Transverse colon (tissue), 4 donors: ENCODE measurements around the gene LRRTM3. TPM values are rescaled to one million over a fixed set of nuclear protein-coding genes. Genes with fewer than 3 reads are reported as not detected.

Experiments
- DNase-seq: peaks from one replicate; pipeline ENCODE4 v3.0.0-alpha.2; 2019
- H3K27ac ChIP-seq, 4 donors: fragments of 200-600 bp; sonication (generic); 2 replicates each; pipeline ENCODE4 v1.5.1; 2016 to 2018; ENCODE audit warnings: inconsistent platforms in 4 of 4
- H3K27me3 ChIP-seq: fragments of 200-600 bp; sonication (generic); 2 replicates; pipeline ENCODE4 v1.5.1; 2017; ENCODE audit warnings: inconsistent platforms
- H3K36me3 ChIP-seq, 4 donors: fragments of 200-600 bp; sonication (generic); 2 replicates each; pipeline ENCODE4 v1.5.1; 2017 to 2019; ENCODE audit warnings: inconsistent platforms in 4 of 4
- H3K4me1 ChIP-seq, 4 donors: fragments of 200-600 bp; sonication (generic); 2 replicates each; pipeline ENCODE4 v1.5.1; 2017 to 2020; ENCODE audit warnings: inconsistent platforms in 4 of 4
- H3K4me3 ChIP-seq, 4 donors: fragments of 200-600 bp; sonication (generic); 1 replicate in 1 of 4; 2 replicates in 3 of 4; pipeline versions ENCODE4 v1.5.1 to v1.6.1; 2017 to 2019; ENCODE audit warnings: inconsistent platforms in 4 of 4
- H3K9me3 ChIP-seq, 2 donors: fragments of 200-600 bp; sonication (generic); 2 replicates each; pipeline ENCODE4 v1.5.1; 2017 to 2019; ENCODE audit warnings: inconsistent platforms in 2 of 2
- EP300 ChIP-seq: sonication (generic); formaldehyde crosslinking; IDR thresholded peaks from one replicate; pipeline ENCODE4 v1.6.1; 2017; ENCODE audit warnings: antibody characterized with exemption, low read depth
- POLR2A ChIP-seq: fragments of 450-650 bp; IDR thresholded peaks from one replicate; pipeline ENCODE4 v1.6.1; 2016; ENCODE audit warnings: antibody characterized with exemption, mild to moderate bottlenecking, moderate library complexity
- POLR2AphosphoS5 ChIP-seq, 3 donors: sonication (generic); formaldehyde crosslinking; IDR thresholded peaks; one replicate each; pipeline ENCODE4 v1.6.1; 2016; ENCODE audit warnings: antibody characterized with exemption in 3 of 3
- WGBS, 2 donors: methylation state at CpG; one replicate each; pipeline ENCODE4 v1.1.5; 2018; ENCODE audit warnings: low coverage in 1 of 2; 5-methylcytosine and 5-hydroxymethylcytosine counted together
- in situ Hi-C, 4 donors: fragments of 200-750 bp; cut with MboI; loops; one replicate each; pipeline versions ENCODE4 v1.15.0 to v1.15.1; 2017; ENCODE audit warnings: low sequenced_read_pairs in 3 of 4, low pct_ligation_motif_present in 1 of 4, low pct_unique_long_range_greater_than_20kb in 1 of 4
- intact Hi-C: fragments of 100-400 bp; cut with DNase I; formaldehyde crosslinking; loops from one replicate; pipeline ENCODE4 v1.15.1; 2023; ENCODE audit warnings: low total_unique reads
- total RNA-seq, 4 donors: library from RNA; depleted of rRNA; stranded (reverse); fragments of >200 nt; gene quantifications; one replicate each; pipeline ENCODE4 v1.1.0, GENCODE V29; 2016
- TF ChIP-seq, protein P1 (sequence below), 5 experiments: fragments of 200-600 bp in 3 of 5; fragments of 450-650 bp in 2 of 5; sonication (generic) in 3 of 5; IDR thresholded peaks; 1 replicate in 2 of 5; 2 replicates in 3 of 5; pipeline ENCODE4 v1.5.1; 2016 to 2017; ENCODE audit warnings: antibody characterized with exemption in 5 of 5, inconsistent platforms in 3 of 5, mild to moderate bottlenecking in 2 of 5, moderate library complexity in 1 of 5

The LRRTM3 gene
- total RNA-seq, 4 donors from 2014 or later = not detected

DNA sequence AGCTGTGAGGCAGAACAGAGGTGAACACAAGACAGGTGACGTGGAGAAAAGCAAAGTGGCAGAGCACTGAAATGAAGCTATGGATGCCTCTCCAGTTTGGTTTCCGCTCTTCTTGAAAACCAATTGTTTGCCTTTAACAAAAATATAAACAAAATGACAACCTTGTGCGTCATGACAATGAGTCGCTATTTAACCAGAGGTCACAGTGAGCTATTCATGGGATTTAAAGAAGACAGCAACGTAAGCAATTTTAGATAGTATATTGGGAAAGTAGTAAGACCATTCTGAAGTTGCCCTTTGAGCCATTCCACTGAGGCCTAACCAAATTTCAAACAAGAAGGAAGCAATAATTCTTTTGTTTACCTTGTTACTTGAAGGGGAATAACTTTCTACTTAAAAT, 15.2 kb upstream of the LRRTM3 start:
- no peak for DNase-seq
- H3K27ac ChIP-seq = no peak overlapping the region
- WGBS, 2 donors = 84% methylated on average over 5 of the region's 5 CpGs
- in situ Hi-C loops = no loop called here
- H3K4me3 ChIP-seq = no peak overlapping the region
- no peaks in the 10 kb centered on the region for H3K9me3 ChIP-seq
- no peaks in the 10 kb centered on the region for H3K4me1 ChIP-seq
- intact Hi-C loops = no loop called here
- no peaks in the 10 kb centered on the region for H3K36me3 ChIP-seq
- TF ChIP-seq EP300 = no peak
- no peak for TF ChIP-seq POLR2AphosphoS5 (IDR thresholded peaks at IDR 0.05)
- no peak for TF ChIP-seq POLR2A
- TF ChIP-seq, protein P1, sequence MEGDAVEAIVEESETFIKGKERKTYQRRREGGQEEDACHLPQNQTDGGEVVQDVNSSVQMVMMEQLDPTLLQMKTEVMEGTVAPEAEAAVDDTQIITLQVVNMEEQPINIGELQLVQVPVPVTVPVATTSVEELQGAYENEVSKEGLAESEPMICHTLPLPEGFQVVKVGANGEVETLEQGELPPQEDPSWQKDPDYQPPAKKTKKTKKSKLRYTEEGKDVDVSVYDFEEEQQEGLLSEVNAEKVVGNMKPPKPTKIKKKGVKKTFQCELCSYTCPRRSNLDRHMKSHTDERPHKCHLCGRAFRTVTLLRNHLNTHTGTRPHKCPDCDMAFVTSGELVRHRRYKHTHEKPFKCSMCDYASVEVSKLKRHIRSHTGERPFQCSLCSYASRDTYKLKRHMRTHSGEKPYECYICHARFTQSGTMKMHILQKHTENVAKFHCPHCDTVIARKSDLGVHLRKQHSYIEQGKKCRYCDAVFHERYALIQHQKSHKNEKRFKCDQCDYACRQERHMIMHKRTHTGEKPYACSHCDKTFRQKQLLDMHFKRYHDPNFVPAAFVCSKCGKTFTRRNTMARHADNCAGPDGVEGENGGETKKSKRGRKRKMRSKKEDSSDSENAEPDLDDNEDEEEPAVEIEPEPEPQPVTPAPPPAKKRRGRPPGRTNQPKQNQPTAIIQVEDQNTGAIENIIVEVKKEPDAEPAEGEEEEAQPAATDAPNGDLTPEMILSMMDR (IDR thresholded peaks at IDR 0.05) = no peak
- H3K27me3 ChIP-seq = no peaks in the 10 kb centered on the region

DNA sequence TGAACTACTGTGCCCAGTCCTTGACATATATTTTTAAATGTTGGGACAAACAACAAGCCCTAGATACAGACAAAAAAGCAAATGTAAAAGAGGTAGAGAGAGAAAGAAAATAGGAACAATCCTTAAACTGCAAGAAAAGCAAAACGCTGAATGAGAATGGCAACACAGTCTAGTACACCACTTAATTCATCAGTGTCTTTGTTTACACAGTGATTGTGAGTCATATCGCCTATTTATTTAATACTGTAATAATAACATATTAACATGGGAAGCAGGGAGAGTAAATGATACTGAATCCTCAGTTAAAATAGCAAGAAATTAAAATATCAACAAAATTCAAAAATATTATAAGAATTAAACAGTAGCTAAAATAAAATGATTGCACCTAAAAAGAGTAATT, 9.8 kb upstream of the LRRTM3 start:
- in situ Hi-C loops (no loop called here), intact Hi-C loops (no loop called here)
- Histone ChIP-seq H3K36me3 (no peaks in the 10 kb centered on the region), H3K4me1 (no peaks in the 10 kb centered on the region), H3K27ac (no peak overlapping the region), H3K27me3 (no peaks in the 10 kb centered on the region), H3K4me3 (no peak overlapping the region), H3K9me3 (no peaks in the 10 kb centered on the region)
- DNase-seq = no peak
- TF ChIP-seq POLR2A (no peak), EP300 (no peak), POLR2AphosphoS5 (IDR thresholded peaks at IDR 0.05) (no peak)
- TF ChIP-seq, protein P1 (IDR thresholded peaks at IDR 0.05) = no peak
- WGBS, 2 donors = 75 to 83% methylated on average over 2 of the region's 2 CpGs

DNA sequence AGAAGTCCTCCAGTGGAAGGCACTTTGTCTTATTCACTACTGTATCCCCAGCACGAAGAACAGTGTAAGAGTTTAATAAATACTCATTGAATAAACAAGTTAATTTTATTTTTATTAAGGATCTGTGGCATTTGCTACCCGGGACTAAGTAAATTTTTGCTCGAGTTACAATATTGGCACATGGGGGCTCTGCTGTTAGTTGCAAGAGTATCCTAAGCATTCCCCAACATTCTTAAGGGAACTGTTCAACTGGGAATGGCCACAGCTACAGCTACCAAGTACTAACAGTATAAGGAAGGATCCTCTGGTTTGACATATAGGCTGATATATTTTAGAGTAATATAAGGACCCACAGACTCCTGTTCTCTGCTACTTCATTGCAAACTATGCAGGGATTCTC, 8.7 kb upstream of the LRRTM3 start:
- no peak overlapping the region for H3K27ac ChIP-seq
- in situ Hi-C loops = no loop called here
- TF ChIP-seq POLR2AphosphoS5 (IDR thresholded peaks at IDR 0.05) (no peak), POLR2A (no peak), EP300 (no peak)
- TF ChIP-seq, protein P1 (IDR thresholded peaks at IDR 0.05) = no peak
- no peak for DNase-seq
- 55 to 71% methylated on average over 3 of the region's 3 CpGs for WGBS, 2 donors
- no peaks in the 10 kb centered on the region for H3K27me3 ChIP-seq
- no peaks in the 10 kb centered on the region for H3K4me1 ChIP-seq
- H3K9me3 ChIP-seq = no peaks in the 10 kb centered on the region
- no peaks in the 10 kb centered on the region for H3K36me3 ChIP-seq
- intact Hi-C loops = no loop called here
- no peak overlapping the region for H3K4me3 ChIP-seq

DNA sequence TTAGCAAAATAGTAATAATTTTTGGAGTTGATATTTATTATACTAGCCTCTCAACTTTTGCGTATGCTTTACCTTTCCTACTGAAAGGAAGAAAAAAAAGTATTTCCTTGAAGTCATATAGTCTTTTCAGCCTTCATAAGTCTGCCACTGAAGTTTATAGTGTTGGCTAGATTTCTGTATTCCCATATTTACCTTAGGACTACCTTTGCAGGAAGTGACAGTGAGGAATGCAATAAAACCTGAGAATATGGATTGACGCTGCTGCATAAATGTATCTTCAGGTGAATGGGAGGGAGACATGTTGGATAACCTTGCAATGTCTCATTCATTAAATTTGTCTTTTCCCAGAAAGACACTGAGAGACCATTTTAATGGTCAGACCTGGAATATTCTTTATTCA, 6.6 kb upstream of the LRRTM3 start:
- H3K27me3 ChIP-seq = no peaks in the 10 kb centered on the region
- in situ Hi-C loops (no loop called here), intact Hi-C loops (no loop called here)
- H3K4me1 ChIP-seq = no peaks in the 10 kb centered on the region
- no peak for TF ChIP-seq EP300
- no peak for TF ChIP-seq POLR2A
- TF ChIP-seq POLR2AphosphoS5 (IDR thresholded peaks at IDR 0.05) = no peak
- TF ChIP-seq, protein P1 (IDR thresholded peaks at IDR 0.05) = no peak
- H3K9me3 ChIP-seq = no peaks in the 10 kb centered on the region
- no peaks in the 10 kb centered on the region for H3K36me3 ChIP-seq
- 47 to 70% methylated on average over 2 of the region's 2 CpGs for WGBS, 2 donors
- H3K4me3 ChIP-seq = no peak overlapping the region
- H3K27ac ChIP-seq = no peak overlapping the region
- DNase-seq = no peak
